Measurements from ENCODE around the gene MACROD2. TPM values are rescaled to one million over a fixed set of nuclear protein-coding genes. Genes with fewer than 3 reads are reported as not detected.

The MACROD2 gene
- polyA plus RNA-seq, 2 of the 4 experiments (the other 2 are of a cell fraction) = 0.96 to 1.3 TPM

GRCh38 chr20:15847196-15847784 lies 1852.0 kb downstream of the MACROD2 start:
- FAIRE-seq = no peak
- POLR2A ChIA-PET = no interaction called here
- Histone ChIP-seq H3K27ac (no peak overlapping the region), H3K4me3 (no peak overlapping the region), H3K4me1 (no peaks in the 10 kb centered on the region), H3K9me3 (no peaks in the 10 kb centered on the region), H3K4me2 (no peak overlapping the region)
- no peak for DNase-seq (ENCODE audit: low read depth in 1 of 2, low spot score in 1 of 2)
- CTCF ChIA-PET = no interaction called here
- ATAC-seq = no peak
- no peak for TF ChIP-seq TFCP2L1 (CRISPR knock-in tag; IDR thresholded peaks at IDR 0.05)
- no peak for TF ChIP-seq EP300 (IDR thresholded peaks at IDR 0.05)
- no peak for TF ChIP-seq JUNB (IDR thresholded peaks at IDR 0.05)
- TF ChIP-seq POLR2A (IDR thresholded peaks at IDR 0.05; ENCODE audit: low read length) = no peak
- no peak for TF ChIP-seq HOXB5 (CRISPR knock-in tag; IDR thresholded peaks at IDR 0.05)
- no peak for TF ChIP-seq ZC3H11A (IDR thresholded peaks at IDR 0.05)
- no peak for TF ChIP-seq CHD2 (IDR thresholded peaks at IDR 0.05; ENCODE audit: low read length, partially characterized antibody)
- no peak for TF ChIP-seq HOXA7 (CRISPR knock-in tag; IDR thresholded peaks at IDR 0.05)
- TF ChIP-seq BCL3 (IDR thresholded peaks at IDR 0.05) = no peak
- no peak for TF ChIP-seq REST (IDR thresholded peaks at IDR 0.05)
- TF ChIP-seq PHF8 (IDR thresholded peaks at IDR 0.05; ENCODE audit: borderline replicate concordance, low read depth) = no peak
- TF ChIP-seq HEYL (CRISPR knock-in tag; IDR thresholded peaks at IDR 0.05) = no peak
- TF ChIP-seq MAX (IDR thresholded peaks at IDR 0.05) = no peak
- TF ChIP-seq KDM5A (IDR thresholded peaks at IDR 0.05) = no peak
- TF ChIP-seq JUN (IDR thresholded peaks at IDR 0.05) = no peak
- 15% methylated on average over 8 of the region's 8 CpGs for WGBS (ENCODE audit: missing lambda C conversion rate)

- Histone ChIP-seq H3K9me3 (no peaks in the 10 kb centered on the region), H3K27ac (no peak overlapping the region), H3K4me2 (no peak overlapping the region), H3K4me1 (no peaks in the 10 kb centered on the region), H3K4me3 (no peak overlapping the region)
- ChIA-PET CTCF (no interaction called here), POLR2A (no interaction called here)
- 0% methylated on average over 3 of the region's 3 CpGs for WGBS (ENCODE audit: missing lambda C conversion rate)
- ATAC-seq (no peak), FAIRE-seq (no peak), DNase-seq (ENCODE audit: low read depth in 1 of 2, low spot score in 1 of 2) (no peak)
- TF ChIP-seq SMC3 (IDR thresholded peaks at IDR 0.05) = no peak
- TF ChIP-seq HOXB13 (CRISPR knock-in tag; IDR thresholded peaks at IDR 0.05; ENCODE audit: low read depth) = no peak
- no peak for TF ChIP-seq ZNF302 (CRISPR knock-in tag; IDR thresholded peaks at IDR 0.05)
- TF ChIP-seq KDM1A (IDR thresholded peaks at IDR 0.05; ENCODE audit: low read depth) = no peak
- no peak for TF ChIP-seq E2F6 (IDR thresholded peaks at IDR 0.05; ENCODE audit: borderline replicate concordance, low read depth)
- TF ChIP-seq ESRRA (IDR thresholded peaks at IDR 0.05; ENCODE audit: borderline replicate concordance, low read length) = no peak
- no peak for TF ChIP-seq NR3C1 (IDR thresholded peaks at IDR 0.05)
- no peak for TF ChIP-seq CBX8 (IDR thresholded peaks at IDR 0.05)
- TF ChIP-seq HOXB5 (CRISPR knock-in tag; IDR thresholded peaks at IDR 0.05) = no peak
These were observed 1852.8 kb downstream of the MACROD2 start for GRCh38 chr20:15848126-15848525.

Measured in A549 (cell line).